HG02852 (cell line): ENCODE data around the gene TUBGCP2.

Source experiments
- ATAC-seq: cut with Tn5 transposase; IDR thresholded peaks from one replicate; pipeline ENCODE4 v1.9.1; 2021; ENCODE audit warnings: mild to moderate bottlenecking, moderate library complexity; ENCODE audit not compliant: unreplicated experiment

The TUBGCP2 gene

DNA sequence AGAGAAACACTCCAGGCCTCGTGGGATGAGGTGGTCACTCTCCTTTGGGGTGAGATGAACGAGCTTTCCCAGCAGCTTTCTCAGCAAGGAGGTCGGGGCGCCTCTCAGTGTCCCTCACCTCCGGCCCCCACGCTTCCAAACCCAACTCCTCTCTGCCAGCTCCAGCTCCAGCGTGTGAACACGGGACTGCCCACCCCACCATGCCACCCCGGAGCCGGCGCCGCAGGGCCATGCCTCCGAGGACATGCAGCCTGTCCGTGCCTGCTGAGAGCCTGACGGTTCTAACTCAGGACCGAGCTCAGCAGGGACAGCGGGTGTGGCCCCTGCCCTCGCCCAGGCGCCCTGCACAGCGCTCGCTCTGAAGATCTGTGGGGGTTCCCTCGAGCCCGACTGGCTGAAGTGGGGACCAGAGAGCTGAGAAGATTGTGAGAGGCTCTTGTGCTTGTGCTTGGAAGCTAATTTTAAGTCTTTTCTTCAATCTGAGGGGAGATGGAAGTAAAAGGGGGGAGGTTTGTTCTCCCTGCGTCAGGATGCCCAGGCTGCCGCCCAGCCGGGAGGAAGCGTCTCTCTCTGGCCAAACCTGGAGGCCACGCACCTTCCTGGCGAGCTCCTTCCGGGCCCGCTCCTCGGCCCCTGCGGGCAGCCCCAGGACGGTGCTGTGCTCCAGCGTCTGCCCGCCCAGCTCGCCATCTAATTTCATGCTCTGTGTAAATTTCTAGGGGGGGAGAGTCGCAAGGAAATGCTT lies 26.9 kb downstream of the TUBGCP2 start:
- no peak for ATAC-seq

DNA sequence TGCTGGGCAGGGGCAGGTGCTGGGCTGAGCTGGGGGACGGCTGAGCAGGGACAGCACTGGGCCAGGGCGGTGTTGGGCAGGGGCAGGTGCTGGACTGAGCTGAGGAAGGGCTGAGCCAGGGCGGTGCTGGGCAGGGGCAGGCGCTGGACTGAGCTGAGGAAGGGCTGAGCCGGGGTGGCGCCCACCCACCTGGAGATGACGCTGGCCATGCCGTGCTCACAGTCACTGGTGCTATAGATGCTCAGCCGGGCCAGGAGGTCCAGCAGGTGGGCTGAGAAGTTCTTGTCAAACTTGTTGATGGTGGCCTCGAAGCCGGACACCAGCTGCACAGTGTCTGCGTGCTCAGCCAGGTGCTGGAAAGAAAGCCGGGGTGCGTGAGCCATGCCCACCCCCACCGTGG lies 27.6 kb downstream of the TUBGCP2 start:
- no peak for ATAC-seq

DNA sequence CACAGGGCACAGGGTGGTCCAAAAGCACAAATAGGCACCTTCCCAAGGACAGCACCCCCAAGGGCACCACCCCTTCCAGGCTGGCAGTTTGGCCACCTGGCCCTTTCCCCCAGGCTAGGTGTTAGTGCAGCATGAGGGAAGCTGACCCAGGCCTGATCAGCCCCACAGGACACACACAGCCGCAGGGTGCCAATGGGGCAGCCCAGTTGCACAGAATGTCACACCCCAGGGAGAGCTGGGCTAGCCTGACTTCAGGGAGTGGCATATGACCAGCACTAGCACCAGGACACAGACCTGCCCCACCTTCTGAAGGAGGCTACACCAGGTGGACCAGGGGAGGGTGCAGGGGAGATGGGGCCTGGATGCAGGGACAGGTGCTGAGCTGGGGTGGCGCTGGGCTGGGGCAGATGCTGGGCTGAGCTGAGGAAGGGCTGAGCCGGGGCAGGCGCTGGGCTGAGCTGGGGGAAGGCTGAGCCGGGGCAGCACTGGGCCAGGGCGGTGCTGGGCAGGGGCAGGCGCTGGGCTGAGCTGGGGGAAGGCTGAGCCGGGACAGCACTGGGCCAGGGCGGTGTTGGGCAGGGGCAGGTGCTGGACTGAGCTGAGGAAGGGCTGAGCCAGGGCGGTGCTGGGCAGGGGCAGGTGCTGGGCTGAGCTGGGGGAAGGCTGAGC lies 28.1 kb downstream of the TUBGCP2 start:
- ATAC-seq: no peak

DNA sequence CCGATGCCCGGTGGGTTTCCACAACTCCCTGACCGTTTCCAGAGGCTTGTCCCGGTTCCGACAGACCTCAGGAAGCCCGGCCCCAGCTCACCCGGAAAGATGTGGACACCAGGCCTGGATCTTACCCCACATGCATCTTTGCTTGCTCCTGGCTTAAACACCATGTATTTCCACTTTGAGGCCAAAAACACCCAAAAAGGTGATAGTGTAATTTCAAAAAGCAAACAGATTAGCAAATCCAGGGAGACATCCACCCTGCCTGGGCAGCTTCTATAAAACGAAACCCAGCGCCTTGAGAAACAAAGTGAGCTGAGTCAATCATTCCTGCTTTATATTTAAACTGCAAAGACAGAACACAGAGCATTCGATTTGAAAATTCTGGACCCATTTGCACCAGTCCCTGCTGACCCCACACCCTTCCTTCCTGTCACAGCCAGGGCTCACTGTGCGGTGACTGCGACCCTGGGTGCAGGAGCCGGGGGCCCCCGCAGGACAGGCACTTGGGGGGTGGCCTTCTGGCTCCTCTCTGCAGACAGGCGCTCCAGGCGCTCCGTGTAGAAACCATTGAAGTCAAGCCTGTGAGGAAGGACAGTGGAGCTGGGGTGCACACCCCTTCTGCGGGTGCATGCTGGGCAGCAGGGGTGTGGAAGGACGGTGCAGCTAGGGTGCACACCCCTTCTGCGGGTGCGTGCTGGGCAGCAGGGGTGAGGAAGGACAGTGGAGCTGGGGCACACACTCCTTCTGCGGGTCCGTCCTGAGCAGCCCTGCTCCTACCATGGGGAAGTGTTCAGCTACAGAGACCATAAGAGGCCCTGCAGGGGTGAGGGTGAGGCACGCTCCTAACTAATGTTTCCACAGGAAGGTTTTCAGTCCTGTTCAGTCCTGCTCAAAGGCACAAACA lies 29.1 kb downstream of the TUBGCP2 start:
- no peak for ATAC-seq

DNA sequence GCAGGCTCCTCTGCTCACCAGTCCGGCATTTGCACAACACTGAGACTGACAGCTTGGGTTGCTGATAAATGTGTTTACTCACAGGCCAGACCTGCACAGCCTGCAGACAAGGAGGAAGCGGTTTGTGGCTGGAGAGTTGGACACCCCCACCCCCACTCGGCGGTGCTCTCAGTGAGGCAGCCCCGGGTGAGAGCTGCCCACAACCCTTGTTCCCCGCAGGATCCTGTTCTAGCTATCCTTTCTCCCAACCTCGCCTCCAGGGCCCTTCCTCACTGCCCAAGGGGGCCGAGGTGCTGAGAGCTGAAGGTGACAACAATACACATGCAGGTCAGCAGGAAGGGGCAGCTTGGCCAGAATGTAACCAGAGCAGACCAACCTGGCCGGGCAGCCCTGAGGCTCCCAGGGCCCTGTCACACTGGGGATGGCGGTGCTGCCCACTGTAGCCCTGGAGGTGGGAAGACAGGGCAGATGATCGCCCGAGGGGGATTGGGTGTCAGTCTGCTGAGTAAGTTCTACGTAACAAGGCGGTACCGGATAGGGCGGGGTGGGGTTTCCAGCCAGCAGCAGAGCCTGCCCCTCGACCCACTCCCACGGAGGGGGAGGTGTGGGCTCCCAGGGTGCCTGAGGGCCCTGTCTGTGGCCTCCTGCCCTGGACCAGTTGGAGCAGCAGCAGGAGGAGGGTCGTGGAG lies 30.0 kb downstream of the TUBGCP2 start:
- peak; percentile 37 for ATAC-seq

DNA sequence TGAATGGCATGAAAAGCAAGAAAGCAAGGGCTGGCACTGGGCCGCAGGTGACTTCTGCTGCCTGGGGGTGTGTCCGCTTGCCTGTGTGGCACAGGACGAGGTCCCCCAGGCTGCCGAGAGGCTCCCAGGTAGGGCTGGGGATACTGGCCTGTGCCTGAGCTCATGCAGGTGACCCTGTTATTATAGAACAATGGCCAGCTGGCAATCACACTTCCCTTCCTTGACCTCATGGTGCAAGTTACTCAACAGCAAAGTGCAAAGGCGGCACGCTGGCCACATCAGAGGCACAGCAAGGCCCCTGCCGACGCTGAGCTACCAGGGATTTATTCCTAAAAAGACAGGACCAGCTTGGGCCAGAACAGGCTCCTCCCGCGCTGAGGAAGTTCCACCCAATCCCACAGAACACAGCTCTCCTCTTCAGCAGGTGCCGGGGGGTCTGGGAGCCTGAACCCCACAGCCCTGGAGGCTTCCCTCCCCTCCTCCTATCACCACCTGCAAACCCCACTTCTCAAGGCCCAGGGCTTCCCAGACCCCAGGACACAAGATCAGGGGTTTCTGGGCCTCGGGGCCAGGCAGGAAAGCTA lies 30.6 kb downstream of the TUBGCP2 start:
- ATAC-seq: no peak

DNA sequence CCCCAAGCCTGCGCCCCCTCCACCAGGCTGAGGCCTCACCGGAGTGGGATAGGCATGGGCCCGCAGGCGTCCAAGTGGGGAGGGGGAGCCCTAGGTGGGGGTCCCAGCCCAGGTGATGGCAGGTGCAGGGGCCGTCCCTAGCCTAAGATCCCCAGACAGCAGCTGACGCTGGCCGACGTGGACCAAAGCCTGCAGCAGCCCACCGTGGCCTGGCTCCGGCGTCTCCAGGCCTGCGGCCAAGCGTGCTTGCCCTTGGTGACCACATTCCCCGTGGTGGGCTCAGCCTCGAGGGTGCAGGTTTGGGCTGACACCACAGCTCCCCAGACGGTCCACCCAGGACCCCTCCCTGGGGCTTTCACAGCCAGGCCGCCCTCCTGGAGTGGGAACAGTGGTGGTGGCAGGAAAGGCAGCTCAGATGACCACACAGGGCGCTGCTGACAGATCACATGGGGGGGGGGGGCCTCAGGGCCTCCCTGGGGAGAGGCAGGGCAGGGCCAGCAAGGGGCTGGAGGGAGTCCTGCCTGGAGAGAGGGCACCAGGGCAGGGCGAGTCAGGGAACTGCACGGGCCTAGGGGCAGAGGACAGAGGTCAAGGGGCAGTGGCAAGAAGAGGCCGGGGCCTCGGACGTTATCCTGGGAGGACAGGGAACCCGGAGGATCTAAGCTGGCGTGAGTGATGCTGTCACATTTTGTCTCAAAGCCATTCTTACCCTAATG lies 31.2 kb downstream of the TUBGCP2 start:
- ATAC-seq: no peak

DNA sequence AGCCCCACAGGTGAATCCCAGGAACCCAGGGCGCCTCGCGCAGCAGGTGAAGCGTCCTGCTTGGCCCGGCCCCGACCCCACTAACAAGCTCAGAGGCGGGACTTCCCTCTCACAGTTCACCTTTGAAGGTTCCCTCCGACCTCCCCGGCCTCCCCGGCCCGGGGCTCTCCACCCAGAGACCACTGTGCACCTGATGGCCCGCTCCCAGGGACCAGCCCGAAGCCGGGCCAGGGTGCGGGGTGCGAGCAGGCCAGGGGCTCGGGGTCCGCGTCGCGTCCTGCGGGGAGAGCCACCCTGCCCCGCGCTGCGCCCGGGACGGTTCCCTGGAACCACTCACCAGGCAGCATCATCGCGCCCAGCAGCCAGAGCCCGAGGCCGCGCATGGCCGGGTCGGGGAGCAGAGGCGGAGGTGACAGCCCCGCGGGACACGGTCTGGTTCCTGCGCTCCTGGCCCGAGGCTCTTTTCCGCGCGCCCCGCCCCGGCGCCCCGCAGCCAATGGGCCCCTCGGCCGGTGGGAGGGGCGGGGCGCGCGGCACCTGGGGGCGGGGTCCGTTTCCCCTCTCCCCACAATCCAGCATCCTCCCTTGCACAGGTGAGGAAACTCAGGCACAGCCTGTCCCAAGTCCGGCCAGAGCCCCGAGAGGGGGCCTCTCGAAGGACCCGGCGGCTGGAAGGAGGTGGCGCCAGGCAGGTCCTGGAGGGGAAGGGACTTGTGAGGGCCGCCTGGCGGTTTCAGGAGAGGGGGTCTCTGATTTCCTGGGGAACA lies 32.1 kb downstream of the TUBGCP2 start, which contains the start of gene ADAM8:
TSS of gene ADAM8 (minus strand) at position 434 of the 767 bp plus-strand sequence. CDS start at position 383, 51 bp downstream.
- ATAC-seq: peak; percentile 51

DNA sequence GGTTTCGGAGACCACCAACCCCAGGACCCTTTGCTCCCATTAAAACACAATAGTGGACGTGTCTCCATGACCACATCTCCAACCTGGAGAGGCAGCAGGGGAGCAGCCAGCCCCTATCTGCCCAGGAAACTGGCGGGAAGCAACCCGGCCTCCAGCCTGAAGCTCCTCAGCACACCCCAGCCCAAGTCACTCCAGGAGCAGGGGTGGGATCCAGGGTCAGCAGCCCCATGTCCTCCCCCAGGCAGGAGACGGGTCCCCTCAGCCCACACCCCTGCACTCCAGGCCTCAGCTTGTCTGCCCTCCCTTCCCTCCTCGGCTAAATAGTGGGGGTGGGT lies 32.6 kb downstream of the TUBGCP2 start:
- no peak for ATAC-seq

DNA sequence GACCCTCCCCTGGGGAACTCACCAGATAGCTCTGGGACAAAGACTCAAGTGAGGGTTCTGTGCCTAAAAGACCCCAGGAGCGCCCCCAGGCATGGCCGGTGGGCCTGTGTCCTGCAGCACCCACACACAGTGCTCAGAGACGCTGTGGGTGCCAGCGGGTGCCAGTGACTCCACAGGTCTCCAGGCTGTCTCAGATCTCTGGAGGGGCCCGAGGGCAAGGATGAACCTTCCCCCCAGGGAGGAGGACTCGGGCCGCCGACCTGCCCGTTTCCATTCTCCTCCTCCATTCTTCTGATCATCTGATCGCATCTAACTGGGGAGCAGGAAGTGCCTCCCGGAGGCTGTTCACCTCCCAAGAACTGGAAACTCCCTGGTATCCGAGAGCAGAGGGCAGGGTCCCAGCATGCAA lies 33.0 kb downstream of the TUBGCP2 start:
- ATAC-seq: peak; percentile 30

DNA sequence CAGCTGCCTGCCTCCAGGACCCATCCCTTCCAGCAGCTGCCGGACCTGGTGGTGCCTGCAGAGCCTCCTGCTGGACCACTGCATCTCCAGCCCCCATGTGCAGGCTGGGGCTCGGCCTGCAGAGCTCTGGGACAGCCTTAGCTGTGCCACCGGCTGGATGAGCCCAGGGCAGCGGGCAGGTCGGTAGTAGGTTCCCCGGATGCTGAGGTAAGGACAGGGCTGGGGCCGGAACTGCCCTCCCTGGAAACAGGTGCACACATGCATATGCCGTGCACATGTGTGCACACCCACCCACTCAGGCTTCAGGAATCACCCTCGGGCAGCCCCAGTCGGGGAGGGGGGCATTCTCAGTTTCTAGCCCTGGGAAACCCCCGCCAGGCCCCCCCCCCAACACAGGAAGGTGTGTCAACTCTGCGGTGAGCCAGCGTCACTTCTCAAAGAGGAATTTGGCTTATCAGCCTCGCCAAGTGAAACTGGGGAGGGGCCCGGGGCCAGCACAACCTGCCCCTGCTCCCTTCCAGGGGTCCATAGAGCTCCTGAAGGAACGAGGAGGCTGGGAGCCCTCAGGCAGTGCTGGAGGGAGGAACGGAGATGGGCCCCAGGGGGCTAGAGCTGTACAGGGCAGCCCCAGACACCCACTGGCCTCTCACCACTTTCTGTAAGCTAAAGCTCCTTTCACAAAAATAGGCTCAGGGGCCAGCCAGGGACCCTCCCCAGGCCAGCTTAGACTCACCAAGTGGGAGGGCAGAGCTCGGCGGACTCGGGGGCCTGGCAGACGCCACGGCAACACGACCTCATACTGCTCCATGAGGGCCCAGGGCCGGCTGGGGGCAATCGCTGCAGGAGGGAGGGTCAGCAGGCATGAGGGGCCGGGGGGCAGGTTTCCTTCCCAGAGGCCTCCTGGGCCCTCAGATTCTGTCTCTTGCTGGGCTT lies 33.7 kb downstream of the TUBGCP2 start:
- ATAC-seq: peak; percentile 52

DNA sequence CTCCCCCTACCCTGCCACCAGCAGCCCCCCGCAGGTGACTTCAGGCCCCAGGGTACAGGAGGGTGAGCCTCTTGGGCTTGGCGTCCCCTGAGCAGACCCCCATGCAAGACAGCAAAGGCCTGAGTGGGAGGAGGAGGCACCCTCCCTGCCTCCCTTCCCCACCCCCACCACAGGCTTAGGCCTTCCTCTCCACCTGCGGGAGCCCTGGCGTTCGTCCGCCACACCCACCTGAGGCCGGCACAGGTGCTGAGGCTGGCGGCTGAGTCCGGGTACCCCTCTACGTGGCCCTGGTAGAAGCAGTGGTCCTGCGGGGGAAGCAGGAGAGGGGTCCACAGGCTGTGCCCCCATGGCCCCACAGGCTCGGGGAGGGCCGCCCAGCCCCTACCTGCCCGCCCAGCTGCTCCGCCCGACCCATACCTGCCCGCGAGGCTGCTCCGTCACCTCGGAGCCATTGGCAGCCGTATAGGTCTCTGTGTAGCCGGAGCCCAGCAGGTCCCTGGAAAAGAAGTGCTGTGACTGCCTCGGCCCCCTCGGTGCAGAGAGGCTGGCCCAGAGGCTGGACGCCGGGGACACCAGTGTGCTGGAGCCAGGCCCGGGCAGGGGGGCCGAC lies 35.0 kb downstream of the TUBGCP2 start:
- no peak for ATAC-seq

DNA sequence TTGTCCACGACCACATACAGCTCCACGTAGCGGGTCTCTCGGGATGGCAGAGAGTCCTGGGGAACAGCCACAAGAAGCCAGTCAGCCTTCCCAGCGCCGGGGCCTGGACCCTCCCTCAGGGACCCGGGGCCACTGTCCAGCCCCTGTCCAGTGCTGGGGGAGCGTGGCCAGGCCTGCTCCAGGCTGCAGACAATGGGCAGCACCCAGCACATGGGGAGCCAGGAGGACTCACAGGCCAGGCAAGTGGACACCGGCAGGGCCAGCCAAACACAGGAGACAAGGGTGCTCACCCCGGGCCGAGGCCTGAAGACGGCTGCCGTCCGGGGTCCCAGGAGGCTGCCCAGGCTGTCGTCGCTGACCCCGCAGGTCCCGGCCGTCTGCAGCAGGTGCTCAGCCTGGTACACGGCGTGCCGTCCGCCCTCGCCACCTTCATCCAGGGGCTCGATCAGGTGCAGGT lies 35.7 kb downstream of the TUBGCP2 start:
- ATAC-seq: no peak

DNA sequence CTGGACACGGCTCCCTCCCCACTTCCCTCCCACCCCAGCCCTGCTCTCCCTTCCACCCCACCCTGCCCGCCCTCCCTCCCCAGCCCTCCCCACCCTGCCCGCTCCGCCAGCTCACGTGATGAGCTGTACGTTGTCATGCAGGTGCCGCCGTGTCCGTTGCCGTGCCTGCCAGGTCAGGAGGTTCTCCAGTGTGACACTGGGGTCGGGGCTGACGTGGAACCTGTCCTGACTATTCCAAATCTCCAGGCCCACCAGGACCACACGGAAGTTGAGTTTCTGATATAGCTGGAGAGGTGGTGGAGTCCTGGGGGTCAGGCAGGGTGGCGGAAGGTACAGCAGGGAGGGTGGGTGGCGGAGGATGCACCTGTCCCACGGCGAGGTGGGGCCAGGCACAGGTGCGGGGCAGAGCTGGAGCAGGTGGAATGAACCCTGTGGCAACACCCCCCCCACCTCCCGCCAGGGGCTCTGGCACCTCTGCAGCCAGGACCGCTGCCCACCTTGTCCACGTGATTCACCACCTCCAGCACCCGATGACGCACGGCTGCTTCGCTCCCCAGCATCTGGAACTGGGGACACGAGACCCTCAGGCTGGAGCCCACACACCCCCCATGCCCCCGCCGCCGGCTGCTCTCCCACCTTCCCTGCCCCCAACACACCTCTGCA lies 36.2 kb downstream of the TUBGCP2 start:
- ATAC-seq: no peak

DNA sequence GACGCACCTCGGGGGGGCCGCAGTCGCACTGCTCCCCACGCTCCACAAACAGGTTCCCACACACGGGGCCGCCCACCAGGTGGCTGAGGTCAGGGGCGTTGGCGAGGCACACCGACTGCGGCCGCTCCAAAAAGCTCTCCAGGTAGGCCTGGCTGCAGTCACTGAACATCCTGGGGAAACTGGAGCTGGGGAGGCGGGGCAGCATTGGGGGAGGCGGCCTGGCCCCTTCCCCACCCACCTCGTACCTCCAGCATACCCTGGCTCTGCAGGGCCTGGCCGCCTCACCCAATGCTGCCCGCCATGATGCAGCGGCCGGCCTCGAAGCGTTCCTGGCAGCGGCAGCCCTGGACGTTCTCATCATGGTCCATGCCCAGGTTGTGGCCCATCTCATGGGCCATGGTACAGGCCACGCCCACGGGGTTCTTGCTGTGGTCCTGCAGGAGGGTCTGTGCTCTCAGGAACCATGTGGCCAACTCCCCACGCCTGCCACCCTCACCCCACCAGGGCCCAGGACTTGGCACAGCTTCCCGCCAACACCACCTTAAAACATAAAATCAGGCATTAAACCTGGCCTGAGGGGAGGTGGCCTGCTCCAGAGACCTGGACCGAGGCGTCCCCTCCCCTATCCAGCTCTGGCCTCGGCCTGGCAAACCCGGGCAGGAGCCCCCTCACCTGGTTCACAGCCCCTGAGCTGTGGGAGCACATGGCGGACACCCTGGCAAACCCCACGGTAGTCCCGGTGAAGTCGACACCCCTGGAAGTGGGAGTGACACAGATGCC lies 37.0 kb downstream of the TUBGCP2 start:
- ATAC-seq: no peak

DNA sequence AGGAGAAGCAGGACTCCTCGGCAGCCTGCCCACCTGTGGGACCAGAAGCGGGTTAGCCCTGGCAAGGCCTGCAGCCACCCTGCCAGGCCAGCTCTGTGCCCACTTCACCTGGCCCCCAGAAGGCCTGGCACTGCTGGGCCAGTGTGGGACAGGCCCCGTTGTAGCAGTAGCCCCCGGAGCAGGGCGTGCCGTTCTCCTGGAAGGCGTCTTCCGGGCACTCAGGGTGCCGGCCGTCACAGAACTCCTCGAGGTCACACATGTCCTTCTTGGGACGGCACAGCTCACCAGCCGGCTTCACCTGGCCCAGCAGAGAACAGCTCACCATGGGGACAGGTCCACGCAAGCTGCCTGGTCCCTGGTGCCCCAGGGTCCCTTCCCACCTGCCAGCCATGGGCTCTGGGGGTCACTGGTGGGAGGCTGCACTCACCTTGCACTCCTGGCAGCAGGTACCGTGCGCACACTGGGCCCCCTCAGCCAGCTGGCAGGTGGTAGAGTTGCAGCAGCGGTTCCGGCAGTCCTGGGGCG lies 37.8 kb downstream of the TUBGCP2 start:
- ATAC-seq: no peak
